Smooth muscle cell (in vitro differentiated cells): ENCODE results near the gene DCD. TPM values are rescaled to one million over a fixed set of nuclear protein-coding genes. Genes with fewer than 3 reads are reported as not detected.

Source experiments
- DNase-seq: peaks from one replicate; lab custom pipeline; 2025; ENCODE audit not compliant: unreplicated experiment; lab: John Stamatoyannopoulos, UW
- H2AFZ ChIP-seq: fragments of 200-600 bp; sonication (generic); 2 replicates; pipeline ENCODE4 v1.6.0; 2016; ENCODE audit warnings: antibody characterized with exemption, low read depth, mild to moderate bottlenecking
- H3F3A ChIP-seq: fragments of 200-600 bp; sonication (generic); 2 replicates; pipeline ENCODE4 v1.6.0; 2017; ENCODE audit warnings: antibody characterized with exemption, low read depth
- H3K27ac ChIP-seq: fragments of 200-600 bp; sonication (generic); 2 replicates; pipeline ENCODE4 v1.5.1; 2016; ENCODE audit warnings: low read depth, mild to moderate bottlenecking
- H3K27me3 ChIP-seq: fragments of 200-600 bp; sonication (generic); 2 replicates; pipeline ENCODE4 v1.6.1; 2016; ENCODE audit warnings: low read depth, mild to moderate bottlenecking
- H3K36me3 ChIP-seq: fragments of 200-600 bp; sonication (generic); 2 replicates; pipeline ENCODE4 v1.5.1; 2016; ENCODE audit warnings: low read depth
- H3K4me1 ChIP-seq: fragments of 200-600 bp; sonication (generic); 2 replicates; pipeline ENCODE4 v1.5.1; 2016; ENCODE audit warnings: low read depth
- H3K4me2 ChIP-seq: fragments of 200-600 bp; sonication (generic); 2 replicates; pipeline ENCODE4 v1.6.0; 2016; ENCODE audit warnings: mild to moderate bottlenecking
- H3K4me3 ChIP-seq: fragments of 200-600 bp; sonication (generic); 2 replicates; pipeline ENCODE4 v1.5.1; 2016; ENCODE audit warnings: mild to moderate bottlenecking
- H3K79me2 ChIP-seq: fragments of 200-600 bp; sonication (generic); 2 replicates; pipeline ENCODE4 v1.6.0; 2016; ENCODE audit warnings: low read depth, mild to moderate bottlenecking
- H3K9ac ChIP-seq: fragments of 200-600 bp; sonication (generic); 2 replicates; pipeline ENCODE4 v1.6.0; 2016; ENCODE audit warnings: low read depth
- H3K9me3 ChIP-seq: fragments of 200-600 bp; sonication (generic); replicated peaks from 2 replicates; pipeline ENCODE4 v1.5.1; 2016; ENCODE audit warnings: low read depth
- H4K20me1 ChIP-seq: fragments of 200-600 bp; sonication (generic); 2 replicates; pipeline ENCODE4 v1.6.0; 2016; ENCODE audit warnings: low read depth
- CTCF ChIP-seq: fragments of 200-600 bp; sonication (generic); IDR thresholded peaks from 2 replicates; pipeline ENCODE4 v1.5.1; 2017; ENCODE audit warnings: borderline replicate concordance, mild to moderate bottlenecking, antibody characterized with exemption; ENCODE audit not compliant: insufficient read depth, poor library complexity, severe bottlenecking
- WGBS: methylation state at CpG from one replicate; pipeline ENCODE4 v1.1.7; 2016; ENCODE audit warnings: low lambda C conversion rate; 5-methylcytosine and 5-hydroxymethylcytosine counted together
- polyA plus RNA-seq: library from polyadenylated mRNA; unstranded; fragments of >200 nt; fragmentation: Nextera tagmentation; extraction: Ambion mirVana; gene quantifications from 2 replicates; pipeline ENCODE4 v1.2.1, GENCODE V29; 2016
- total RNA-seq: library from RNA; depleted of rRNA; stranded (reverse); fragments of >200 nt; gene quantifications from 2 replicates; pipeline ENCODE4 v1.2.3, GENCODE V29; 2014

DCD gene
- total and polyA plus RNA-seq, 2 experiments from 2014 or later = not detected

DNA sequence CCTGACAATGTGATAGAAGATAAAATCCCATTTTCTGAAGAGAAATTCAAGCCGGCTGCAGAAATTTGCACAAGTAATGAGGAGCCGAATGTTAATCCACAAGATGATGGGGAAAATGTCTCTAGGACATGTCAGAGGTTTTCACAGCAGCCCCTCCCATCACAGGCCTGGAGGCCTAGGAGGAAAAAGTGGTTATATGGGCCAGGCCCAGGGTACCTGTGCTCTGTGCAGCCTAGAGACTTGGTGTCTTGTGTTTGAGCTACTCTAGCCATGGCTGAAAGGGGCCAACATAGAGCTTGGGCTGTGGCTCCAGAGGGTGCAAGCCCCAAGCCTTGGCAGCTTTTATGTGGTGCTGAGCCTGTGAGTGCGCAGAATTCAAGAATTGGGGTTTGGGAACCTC is 20.9 kb downstream of the DCD start:
- TF ChIP-seq CTCF = no peak
- Histone ChIP-seq H3F3A (no peaks in the 10 kb centered on the region), H3K9ac (no peak overlapping the region), H3K9me3 (no peaks in the 10 kb centered on the region), H3K27me3 (peaks cover 23% of the 10 kb centered on the region), H3K27ac (no peak overlapping the region), H4K20me1 (no peaks in the 10 kb centered on the region), H3K4me2 (no peak overlapping the region), H3K79me2 (no peaks in the 10 kb centered on the region), H2AFZ (no peak overlapping the region), H3K4me3 (no peak overlapping the region), H3K36me3 (no peaks in the 10 kb centered on the region), H3K4me1 (no peaks in the 10 kb centered on the region)
- DNase-seq = no peak
- WGBS = 86% methylated on average over 3 of the region's 3 CpGs

GRCh38 chr12:54625598-54625997 is 22.6 kb downstream of the DCD start:
- H3K9ac ChIP-seq = no peak overlapping the region
- no peak overlapping the region for H3K4me3 ChIP-seq
- H3F3A ChIP-seq = no peaks in the 10 kb centered on the region
- H3K79me2 ChIP-seq = no peaks in the 10 kb centered on the region
- no peaks in the 10 kb centered on the region for H4K20me1 ChIP-seq
- H3K27ac ChIP-seq = no peak overlapping the region
- no peak for DNase-seq
- H3K4me1 ChIP-seq = no peaks in the 10 kb centered on the region
- no peak overlapping the region for H2AFZ ChIP-seq
- H3K4me2 ChIP-seq = no peak overlapping the region
- no peak for TF ChIP-seq CTCF
- no peaks in the 10 kb centered on the region for H3K9me3 ChIP-seq
- peaks cover 35% of the 10 kb centered on the region for H3K27me3 ChIP-seq
- H3K36me3 ChIP-seq = no peaks in the 10 kb centered on the region

DNA sequence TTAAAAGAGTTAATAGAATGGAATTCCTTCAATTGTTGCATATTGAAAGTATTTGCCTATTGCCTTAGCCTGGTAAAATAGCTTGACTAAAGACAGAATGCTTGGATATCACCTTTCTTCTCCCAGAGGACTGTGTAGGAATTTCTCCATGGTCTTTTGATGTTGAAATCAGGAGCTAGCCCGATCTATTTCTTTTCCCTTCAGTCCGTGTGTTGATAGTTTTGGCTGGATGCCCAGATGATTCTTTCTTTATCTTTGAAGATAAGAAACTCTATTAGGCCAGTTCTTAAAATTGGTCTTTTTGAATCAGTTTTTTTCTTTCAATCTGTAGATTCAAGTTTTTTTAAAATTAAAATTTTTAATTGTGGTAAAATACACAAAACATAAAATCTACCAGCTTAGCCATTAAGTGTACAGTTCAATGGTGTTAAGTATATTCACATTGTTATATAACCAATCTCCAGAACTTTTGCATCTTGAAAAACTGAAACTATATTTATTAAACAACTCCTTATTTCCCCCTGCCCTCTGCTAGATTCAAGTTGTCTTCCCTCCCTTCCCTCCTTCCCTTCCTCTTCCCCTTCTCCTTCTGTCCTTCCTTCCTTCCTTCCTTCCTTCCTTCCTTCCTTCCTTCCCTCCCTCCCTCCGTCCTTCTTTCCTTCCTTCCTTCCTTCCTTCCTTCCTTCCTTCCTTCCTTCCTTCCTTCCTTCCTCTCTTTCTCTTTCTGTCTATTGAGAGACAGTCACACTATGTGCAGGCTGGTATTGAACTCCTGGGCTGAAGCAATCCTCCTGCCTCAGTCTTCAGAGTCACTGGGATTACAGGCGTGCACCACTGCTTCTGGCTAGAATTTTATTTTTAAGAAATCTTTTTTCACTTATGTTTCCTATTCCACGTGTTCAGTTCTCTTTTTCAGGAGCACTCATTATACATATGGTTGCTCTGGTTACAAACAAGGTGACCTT is 23.6 kb downstream of the DCD start:
- Histone ChIP-seq H3K27ac (no peak overlapping the region), H3F3A (no peaks in the 10 kb centered on the region), H3K36me3 (no peaks in the 10 kb centered on the region)

More for the DNA sequence above, 23.6 kb downstream of the DCD start:
- Histone ChIP-seq H3K27me3 (peaks cover 41% of the 10 kb centered on the region), H2AFZ (no peak overlapping the region), H3K4me3 (no peak overlapping the region), H3K79me2 (no peaks in the 10 kb centered on the region), H3K4me1 (no peaks in the 10 kb centered on the region), H3K4me2 (no peak overlapping the region), H3K9ac (no peak overlapping the region), H3K9me3 (no peaks in the 10 kb centered on the region), H4K20me1 (no peaks in the 10 kb centered on the region)
- WGBS = 67% methylated on average over 5 of the region's 5 CpGs
- no peak for TF ChIP-seq CTCF
- no peak for DNase-seq
